Endodermal cell (in vitro differentiated cells): ENCODE measurements around the gene OPRPN. TPM values are rescaled to one million over a fixed set of nuclear protein-coding genes. Genes with fewer than 3 reads are reported as not detected.

Experiments
- DNase-seq: peaks from one replicate; pipeline ENCODE4 v3.0.0-alpha.2; 2017
- H3K27ac ChIP-seq: 2 replicates; pipeline ENCODE4 v1.5.1; 2013; ENCODE audit warnings: mild to moderate bottlenecking, low read depth, low read length, moderate library complexity
- H3K27me3 ChIP-seq: 2 replicates; pipeline ENCODE4 v1.6.1; 2013; ENCODE audit warnings: mild to moderate bottlenecking, low read length, moderate library complexity; ENCODE audit not compliant: insufficient read depth, control insufficient read depth, poor library complexity, severe bottlenecking
- H3K36me3 ChIP-seq: 2 replicates; pipeline ENCODE4 v1.7.0; 2013; ENCODE audit warnings: mild to moderate bottlenecking, low read length, moderate library complexity; ENCODE audit not compliant: control insufficient read depth, insufficient read depth
- H3K4me1 ChIP-seq: one replicate; pipeline ENCODE4 v1.7.0; 2013; ENCODE audit warnings: low read length; ENCODE audit not compliant: control insufficient read depth, insufficient read depth
- H3K4me3 ChIP-seq: 2 replicates; pipeline ENCODE4 v1.5.1; 2013; ENCODE audit warnings: mild to moderate bottlenecking, low read length, moderate library complexity
- H3K9ac ChIP-seq: 2 replicates; pipeline ENCODE4 v1.6.1; 2013; ENCODE audit warnings: mild to moderate bottlenecking, low read length, moderate library complexity; ENCODE audit not compliant: poor library complexity, severe bottlenecking; ENCODE audit errors: extremely low read depth
- H3K9me3 ChIP-seq: 2 replicates; pipeline ENCODE4 v1.6.1; 2013; ENCODE audit warnings: mild to moderate bottlenecking, low read length, moderate library complexity; ENCODE audit not compliant: control insufficient read depth
- H3K27ac Mint-ChIP-seq: 2 replicates; pipeline ENCODE4 v1.8.0; 2020; ENCODE audit warnings: mixed read lengths
- H3K27me3 Mint-ChIP-seq: 2 replicates; pipeline ENCODE4 v1.8.0; 2021; ENCODE audit warnings: mild to moderate bottlenecking, mixed read lengths; ENCODE audit not compliant: insufficient read depth
- H3K36me3 Mint-ChIP-seq: 2 replicates; pipeline ENCODE4 v1.8.0; 2020; ENCODE audit warnings: low read depth, mixed read lengths
- H3K4me1 Mint-ChIP-seq: 2 replicates; pipeline ENCODE4 v1.8.0; 2020; ENCODE audit warnings: mixed read lengths
- H3K4me3 Mint-ChIP-seq: 2 replicates; pipeline ENCODE4 v1.8.0; 2020; ENCODE audit warnings: mild to moderate bottlenecking, moderate library complexity, mixed read lengths
- H3K9me3 Mint-ChIP-seq: 2 replicates; pipeline ENCODE4 v1.8.0; 2020; ENCODE audit warnings: mild to moderate bottlenecking, mixed read lengths
- WGBS, 2 experiments: methylation state at CpG; one replicate each; pipeline versions ENCODE4 v1.1.5 to v1.1.7; 2013; ENCODE audit warnings: missing lambda C conversion rate in 2 of 2, mixed read lengths in 1 of 2; ENCODE audit not compliant: insufficient coverage in 1 of 2, insufficient read length in 1 of 2; 5-methylcytosine and 5-hydroxymethylcytosine counted together
- total RNA-seq, 2 donors: library from RNA; stranded (reverse); fragmentation: NEBNext Ultra II Directional in 1 of 2; extraction: Animal tissue kit (Norgen Biotek cat#: 25700) in 1 of 2; gene quantifications; 2 replicates in 1 of 2; 3 replicates in 1 of 2; pipeline ENCODE4 v1.2.1, GENCODE V29; 2021
- TF ChIP-seq, protein P1 (sequence below): fragments of 200-600 bp; sonication (generic); conservative IDR thresholded peaks from 2 replicates; pipeline ENCODE4 v1.5.0; 2021; ENCODE audit warnings: antibody characterized with exemption, mild to moderate bottlenecking

OPRPN gene
- total RNA-seq, 2 donors from 2014 or later, result not detected

- no peak for DNase-seq
- Histone ChIP-seq H3K27ac (no peak overlapping the region), H3K27me3 (no peaks in the 10 kb centered on the region), H3K9me3 (no peaks in the 10 kb centered on the region), H3K36me3 (no peaks in the 10 kb centered on the region), H3K4me3 (no peak overlapping the region), H3K4me1 (no peaks in the 10 kb centered on the region), H3K9ac (no peak overlapping the region)
- TF ChIP-seq, protein P1, sequence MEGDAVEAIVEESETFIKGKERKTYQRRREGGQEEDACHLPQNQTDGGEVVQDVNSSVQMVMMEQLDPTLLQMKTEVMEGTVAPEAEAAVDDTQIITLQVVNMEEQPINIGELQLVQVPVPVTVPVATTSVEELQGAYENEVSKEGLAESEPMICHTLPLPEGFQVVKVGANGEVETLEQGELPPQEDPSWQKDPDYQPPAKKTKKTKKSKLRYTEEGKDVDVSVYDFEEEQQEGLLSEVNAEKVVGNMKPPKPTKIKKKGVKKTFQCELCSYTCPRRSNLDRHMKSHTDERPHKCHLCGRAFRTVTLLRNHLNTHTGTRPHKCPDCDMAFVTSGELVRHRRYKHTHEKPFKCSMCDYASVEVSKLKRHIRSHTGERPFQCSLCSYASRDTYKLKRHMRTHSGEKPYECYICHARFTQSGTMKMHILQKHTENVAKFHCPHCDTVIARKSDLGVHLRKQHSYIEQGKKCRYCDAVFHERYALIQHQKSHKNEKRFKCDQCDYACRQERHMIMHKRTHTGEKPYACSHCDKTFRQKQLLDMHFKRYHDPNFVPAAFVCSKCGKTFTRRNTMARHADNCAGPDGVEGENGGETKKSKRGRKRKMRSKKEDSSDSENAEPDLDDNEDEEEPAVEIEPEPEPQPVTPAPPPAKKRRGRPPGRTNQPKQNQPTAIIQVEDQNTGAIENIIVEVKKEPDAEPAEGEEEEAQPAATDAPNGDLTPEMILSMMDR, result no peak
- no peaks in the 10 kb centered on the region for H3K27me3 Mint-ChIP-seq
- no peak overlapping the region for H3K27ac Mint-ChIP-seq
- H3K4me3 Mint-ChIP-seq, result no peak overlapping the region
- no peaks in the 10 kb centered on the region for H3K36me3 Mint-ChIP-seq
- 91% methylated on average over 1 of the region's 1 CpG; no CpG with 5 or more reads in 1 of the 2 experiments for WGBS, 2 experiments
- no peaks in the 10 kb centered on the region for H3K9me3 Mint-ChIP-seq
- no peaks in the 10 kb centered on the region for H3K4me1 Mint-ChIP-seq
These were observed 1.6 kb downstream of the OPRPN start for GRCh38 chr4:70399319-70399718.

GRCh38 chr4:70402762-70403161, 5.0 kb downstream of the OPRPN start:
- H3K4me1 ChIP-seq, result no peaks in the 10 kb centered on the region
- H3K36me3 Mint-ChIP-seq, result no peaks in the 10 kb centered on the region
- WGBS, 2 experiments, result 100% methylated on average over 1 of the region's 1 CpG; no CpG with 5 or more reads in 1 of the 2 experiments
- H3K36me3 ChIP-seq, result no peaks in the 10 kb centered on the region
- H3K27ac Mint-ChIP-seq, result no peak overlapping the region
- no peak for DNase-seq
- H3K9ac ChIP-seq, result no peak overlapping the region
- H3K27me3 ChIP-seq, result no peaks in the 10 kb centered on the region
- no peaks in the 10 kb centered on the region for H3K27me3 Mint-ChIP-seq
- TF ChIP-seq, protein P1, result no peak
- H3K9me3 ChIP-seq, result no peaks in the 10 kb centered on the region
- H3K9me3 Mint-ChIP-seq, result no peaks in the 10 kb centered on the region
- no peak overlapping the region for H3K27ac ChIP-seq
- H3K4me1 Mint-ChIP-seq, result no peaks in the 10 kb centered on the region
- H3K4me3 Mint-ChIP-seq, result no peak overlapping the region
- no peak overlapping the region for H3K4me3 ChIP-seq

- no peaks in the 10 kb centered on the region for H3K9me3 ChIP-seq
- H3K4me3 Mint-ChIP-seq, result no peak overlapping the region
- no peaks in the 10 kb centered on the region for H3K4me1 ChIP-seq
- H3K4me3 ChIP-seq, result no peak overlapping the region
- 92 to 100% methylated on average over 1 to 6 of the region's 6 CpGs for WGBS, 2 experiments
- no peaks in the 10 kb centered on the region for H3K27me3 Mint-ChIP-seq
- no peak for DNase-seq
- TF ChIP-seq, protein P1, result no peak
- no peak overlapping the region for H3K9ac ChIP-seq
- no peaks in the 10 kb centered on the region for H3K36me3 ChIP-seq
- H3K4me1 Mint-ChIP-seq, result no peaks in the 10 kb centered on the region
- no peak overlapping the region for H3K27ac Mint-ChIP-seq
- H3K27ac ChIP-seq, result no peak overlapping the region
- H3K27me3 ChIP-seq, result no peaks in the 10 kb centered on the region
- no peaks in the 10 kb centered on the region for H3K36me3 Mint-ChIP-seq
- no peaks in the 10 kb centered on the region for H3K9me3 Mint-ChIP-seq
These were observed 8.0 kb downstream of the OPRPN start for GRCh38 chr4:70405765-70406164.
